ENCODE data around the gene STARD13.

GRCh38 chr13:33289966-33290365 is 4.4 kb upstream of the STARD13 start:
- TF ChIP-seq CTCF (IDR thresholded peaks at IDR 0.05; ENCODE audit: low read length) (no peak), EZH2 (optimal IDR thresholded peaks at IDR 0.05; ENCODE audit: low read depth, low read length) (no peak), EZH2phosphoT487 (IDR thresholded peaks at IDR 0.05; ENCODE audit: low read length) (no peak)

Data from MM.1S (cell line).